ENCODE measurements around the gene GK. TPM values are rescaled to one million over a fixed set of nuclear protein-coding genes. Genes with fewer than 3 reads are reported as not detected.
"Not testable (repeated sequence)": the region's sequence is repeated elsewhere in the genome, so short reads cannot be mapped to it uniquely, and the experiment has no call there.

Gene GK
- polyA plus RNA-seq, 1 donor = 136 TPM

DNA sequence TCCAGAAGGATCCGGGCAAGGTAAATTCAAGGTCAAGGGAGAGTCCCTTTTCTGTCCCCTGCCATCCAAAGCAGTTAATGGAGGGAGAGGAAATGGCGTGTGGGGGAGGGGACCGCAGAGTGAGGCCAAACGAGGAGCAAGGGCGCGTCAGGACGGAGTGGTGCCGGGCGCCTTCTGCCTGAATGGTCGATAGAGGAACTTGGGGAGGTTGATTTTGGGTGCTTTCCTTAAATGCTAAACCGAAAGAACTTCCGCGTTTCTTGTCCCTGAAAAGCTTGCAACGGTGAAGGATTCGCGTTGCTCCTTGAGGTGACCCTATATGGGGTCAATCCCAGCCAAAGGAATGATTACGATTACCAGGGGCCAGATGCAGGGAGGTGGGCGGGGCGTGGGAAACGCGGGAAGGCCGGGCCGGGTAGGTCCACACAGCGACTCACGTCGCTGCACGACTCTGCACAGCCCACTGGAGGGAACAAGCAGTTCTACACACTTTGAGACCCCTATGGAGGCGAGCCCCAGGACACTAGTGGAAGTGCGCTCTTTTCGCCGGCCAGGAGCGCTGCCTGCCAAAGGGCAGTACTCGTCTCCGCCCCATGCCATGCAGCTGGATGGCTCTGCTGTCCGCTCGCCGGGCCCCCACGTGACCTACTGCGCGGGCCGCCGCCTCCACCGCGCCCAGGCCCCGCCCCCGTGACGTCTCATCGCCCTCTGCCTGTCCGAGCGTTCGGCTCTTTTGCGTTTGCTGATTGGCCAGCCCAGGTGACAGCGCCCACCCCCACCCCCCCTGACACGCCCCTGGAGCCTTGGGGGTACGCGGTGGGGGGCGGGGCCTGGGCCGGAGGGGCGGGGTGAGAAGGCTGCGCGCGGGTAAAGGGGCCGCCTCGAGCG is 452 bp upstream of the GK start:
- DNase-seq = peak; percentile 85

DNA sequence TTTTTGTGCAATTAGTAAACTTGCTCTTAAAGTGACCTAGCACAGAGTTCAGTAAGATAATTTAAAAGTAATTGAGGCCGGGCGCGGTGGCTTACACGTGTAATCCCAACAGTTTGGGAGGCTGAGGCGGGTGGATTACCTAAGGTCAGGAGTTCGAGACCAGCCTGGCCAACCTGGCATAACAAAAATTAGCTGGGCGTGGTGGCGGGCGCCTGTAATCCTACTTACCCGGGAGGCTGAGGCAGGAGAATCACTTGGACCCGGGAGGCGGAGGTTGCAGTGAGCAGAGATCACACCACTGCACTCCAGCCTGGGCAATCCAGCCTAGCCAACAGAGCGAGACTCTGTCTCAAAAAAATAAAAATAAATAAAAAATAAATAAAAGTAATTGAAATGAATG is 1.2 kb downstream of the GK start:
- DNase-seq = not testable (repeated sequence)

DNA sequence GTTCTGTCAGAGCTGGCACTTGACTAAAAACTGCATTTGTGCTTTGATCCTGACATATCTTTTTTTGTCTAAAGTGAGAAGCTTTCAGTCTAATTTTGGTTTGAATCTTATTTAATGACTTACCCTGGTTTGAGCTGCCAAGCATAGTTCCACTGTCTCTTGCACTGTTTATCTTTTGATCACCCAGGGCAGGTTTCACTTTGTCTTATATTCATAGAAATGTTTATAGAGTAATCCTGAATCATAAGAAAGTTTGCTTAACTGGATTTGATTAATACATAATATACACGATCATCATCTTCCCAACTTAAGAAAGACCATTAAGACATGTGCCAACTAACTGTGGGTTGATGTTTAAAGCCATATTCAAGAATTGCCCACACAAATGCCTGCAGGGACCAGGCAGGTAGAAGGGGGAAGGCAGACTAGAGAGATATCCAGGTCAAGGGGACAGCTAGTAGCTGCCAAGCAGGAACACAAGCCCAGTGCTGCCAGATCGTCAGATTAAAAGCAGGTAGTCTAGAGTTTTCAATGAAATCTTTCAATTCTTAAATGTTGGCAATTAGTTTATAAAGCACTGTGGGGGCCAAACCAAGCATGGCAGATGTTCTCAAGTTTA is 1.9 kb downstream of the GK start:
- no peak for DNase-seq

DNA sequence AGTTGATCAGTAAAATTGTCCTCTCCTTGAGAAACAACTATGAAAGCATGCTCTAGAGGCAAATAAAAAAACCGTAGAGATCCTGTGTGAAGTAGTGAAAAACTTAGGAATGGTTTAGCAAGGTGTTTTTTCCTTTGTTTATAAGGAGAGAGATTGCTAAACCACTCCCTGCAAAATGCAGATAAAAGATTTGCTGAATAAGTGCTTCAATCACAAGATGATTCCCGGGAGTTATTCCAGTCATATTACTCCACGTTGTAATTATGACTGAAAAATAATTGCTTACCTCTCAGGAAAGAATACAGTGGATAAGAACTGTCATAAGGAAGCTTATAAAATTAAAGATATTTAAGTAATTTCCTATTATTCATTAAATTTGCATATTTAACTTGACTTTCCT is 2.8 kb downstream of the GK start:
- no peak for DNase-seq

DNA sequence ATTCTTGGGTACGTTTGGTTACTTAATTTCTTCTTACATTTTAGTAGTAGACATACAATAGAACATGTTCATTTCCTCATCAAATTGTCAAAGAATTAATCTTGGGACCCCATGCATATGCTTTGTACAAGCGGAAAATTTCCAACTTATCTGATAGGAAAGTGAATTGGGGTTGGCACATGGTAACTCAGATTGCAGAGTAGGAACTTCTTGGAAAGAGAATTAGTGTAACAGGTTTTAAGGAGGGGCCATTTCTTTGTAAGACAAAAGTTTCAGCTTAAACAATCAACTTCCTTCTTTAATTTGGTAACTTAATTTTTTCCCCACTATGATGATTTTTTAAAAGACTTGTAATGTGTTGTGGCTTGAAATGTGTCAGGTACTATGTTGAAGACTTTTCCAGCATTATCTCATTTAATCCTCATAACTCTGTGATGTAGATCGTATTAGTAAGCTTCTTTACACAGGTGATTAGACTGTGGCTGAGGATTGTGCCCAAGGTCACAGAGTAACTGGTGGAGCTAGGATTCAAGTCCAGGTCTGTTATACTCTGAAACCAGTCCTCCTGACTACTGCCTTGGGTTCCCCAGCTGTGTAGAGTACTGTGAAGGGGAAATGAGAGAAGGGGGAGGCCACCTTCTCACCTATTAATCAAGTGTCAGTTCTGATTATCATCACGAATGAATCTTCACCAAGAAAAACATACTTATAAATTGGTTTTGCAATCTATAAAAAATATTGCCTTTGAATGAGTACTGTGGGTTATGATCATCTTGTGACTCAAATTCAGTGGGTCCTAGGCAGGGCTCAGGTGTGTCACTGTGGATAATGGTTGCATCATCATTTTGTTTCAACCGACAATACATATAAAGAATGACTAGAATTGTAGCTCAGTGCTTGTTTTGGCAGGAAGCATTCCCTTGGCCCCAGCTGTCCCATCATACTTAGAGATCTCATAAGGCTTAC is 4.3 kb downstream of the GK start:
- no peak for DNase-seq

DNA sequence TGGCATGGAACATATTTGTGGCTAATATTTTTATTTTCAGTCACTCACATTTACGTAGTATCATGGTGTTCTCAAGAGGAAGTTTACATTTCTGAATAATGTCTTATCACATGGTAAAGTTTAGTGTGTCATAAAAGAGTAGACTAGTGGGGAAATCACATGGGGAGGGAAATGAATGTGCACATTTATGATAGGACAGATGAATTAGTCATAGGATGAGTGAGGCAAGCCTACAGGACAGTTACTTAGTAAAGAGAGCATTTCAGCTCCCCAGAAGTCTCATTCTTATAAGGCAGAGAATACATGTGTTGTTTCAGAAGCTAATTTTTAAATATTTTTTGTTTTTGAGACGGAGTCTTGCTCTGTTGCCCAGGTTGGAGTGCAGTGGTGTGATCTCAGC is 6.2 kb downstream of the GK start:
- DNase-seq = no peak

DNA sequence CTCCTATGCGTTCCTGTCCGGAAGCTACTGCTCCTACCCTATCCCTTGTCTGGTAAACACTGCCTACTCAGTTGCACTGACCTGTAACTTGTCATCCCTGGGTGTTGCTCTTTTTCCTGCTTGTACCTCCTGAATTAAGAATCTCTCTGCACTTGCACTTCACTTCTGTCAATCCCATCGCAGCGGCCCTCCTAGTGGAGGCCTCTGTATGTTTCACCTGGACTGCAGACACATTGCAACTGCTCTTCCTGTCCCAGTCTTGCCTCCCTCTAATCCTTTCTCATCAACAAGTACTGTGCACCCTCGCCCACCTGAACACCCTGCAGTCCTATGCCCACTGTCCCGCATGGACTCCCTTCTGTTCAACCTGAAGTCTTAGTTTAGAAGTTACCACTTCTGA is 8.0 kb downstream of the GK start:
- DNase-seq = no peak

DNA sequence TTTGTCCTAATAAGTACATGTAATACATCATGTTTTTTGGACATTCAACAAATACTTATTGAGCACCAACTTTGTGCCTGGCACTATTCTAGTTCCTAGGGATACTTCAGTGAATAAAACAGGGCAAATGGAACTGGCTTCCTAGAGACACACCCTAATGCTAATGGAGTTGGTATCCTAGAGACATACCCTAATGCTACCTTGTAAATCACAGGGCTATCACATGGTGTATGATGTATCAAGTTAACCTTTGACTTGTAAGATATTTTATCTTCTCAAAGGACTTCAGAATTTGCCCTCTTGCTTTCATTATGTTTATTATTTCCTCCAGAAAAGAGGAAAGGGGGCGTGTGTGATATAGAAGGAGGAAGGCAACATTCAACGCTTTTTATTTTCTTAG is 10.1 kb downstream of the GK start:
- no peak for DNase-seq

DNA sequence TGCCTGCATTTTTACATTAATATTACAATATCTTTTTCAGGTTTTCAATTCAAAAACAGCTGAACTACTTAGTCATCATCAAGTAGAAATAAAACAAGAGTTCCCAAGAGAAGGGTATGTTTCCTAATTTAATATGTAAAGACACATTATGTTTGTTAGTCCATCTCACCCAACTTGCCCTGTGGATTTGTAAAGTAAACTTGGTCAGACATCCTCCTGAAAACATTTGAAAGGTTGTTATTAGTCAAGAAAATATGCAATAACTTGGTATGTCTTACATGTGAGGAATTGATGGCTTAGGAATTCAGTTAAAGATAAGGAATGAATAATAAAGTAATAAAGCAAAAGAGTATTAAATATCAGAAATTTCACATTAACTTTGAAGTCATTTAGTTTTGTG is 12.2 kb downstream of the GK start:
- DNase-seq = no peak

DNA sequence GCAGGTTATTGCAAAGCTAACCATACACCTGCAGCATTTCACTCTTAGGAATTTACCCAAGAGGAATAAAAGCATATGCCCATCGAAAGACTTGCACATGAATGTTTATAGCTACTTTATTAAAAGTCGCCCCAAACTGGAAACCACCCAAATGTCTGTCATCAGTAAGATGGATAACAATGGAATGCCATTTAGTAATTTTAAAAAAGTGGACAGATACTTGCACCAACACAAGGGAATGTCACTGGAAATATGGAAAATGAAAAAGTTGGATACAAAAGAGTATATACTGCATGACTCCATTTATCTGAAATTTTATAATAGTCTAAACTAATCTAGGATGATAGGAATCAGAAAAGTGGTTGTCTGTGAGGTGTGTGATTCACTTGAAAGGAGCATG is 12.9 kb downstream of the GK start:
- no peak for DNase-seq

DNA sequence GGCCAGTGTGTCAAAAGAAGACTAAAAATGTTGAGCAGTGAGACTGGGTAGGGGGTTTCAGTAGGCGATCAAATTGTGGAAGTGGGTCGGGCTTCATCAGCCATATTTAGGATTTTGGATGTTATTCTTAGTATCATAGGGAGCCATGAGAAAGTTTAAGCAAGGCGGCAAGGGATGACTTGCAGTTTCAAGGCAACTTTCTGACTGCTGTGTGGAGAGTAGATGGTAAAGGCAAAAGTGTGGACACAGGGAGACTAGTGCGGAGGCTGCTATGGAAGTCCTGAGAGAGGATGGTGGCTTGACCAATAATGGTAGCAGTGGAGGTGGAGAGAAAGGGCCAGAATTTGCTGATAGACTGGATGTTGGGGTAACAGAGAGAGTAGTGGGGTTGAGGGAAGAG is 15.4 kb downstream of the GK start:
- no peak for DNase-seq

DNA sequence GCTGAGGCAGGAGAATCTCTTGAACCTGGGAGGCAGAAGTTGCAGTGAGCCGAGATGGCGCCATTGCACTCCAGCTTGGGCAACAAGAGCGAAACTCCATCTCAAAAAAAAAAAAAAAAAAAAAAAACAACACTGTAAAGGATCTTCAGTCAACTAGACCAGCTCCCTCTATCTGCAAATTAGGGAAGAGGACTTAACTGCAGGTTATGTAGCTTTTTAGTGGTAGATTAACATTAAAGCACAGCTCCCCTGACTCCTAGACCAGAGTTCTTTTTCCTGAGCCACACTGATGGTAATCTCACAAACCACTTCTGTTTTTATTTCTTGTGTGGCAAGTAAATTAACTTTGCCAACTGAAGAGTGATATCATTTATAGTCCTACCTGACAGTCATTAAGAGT is 18.0 kb downstream of the GK start:
- not testable (repeated sequence) for DNase-seq

DNA sequence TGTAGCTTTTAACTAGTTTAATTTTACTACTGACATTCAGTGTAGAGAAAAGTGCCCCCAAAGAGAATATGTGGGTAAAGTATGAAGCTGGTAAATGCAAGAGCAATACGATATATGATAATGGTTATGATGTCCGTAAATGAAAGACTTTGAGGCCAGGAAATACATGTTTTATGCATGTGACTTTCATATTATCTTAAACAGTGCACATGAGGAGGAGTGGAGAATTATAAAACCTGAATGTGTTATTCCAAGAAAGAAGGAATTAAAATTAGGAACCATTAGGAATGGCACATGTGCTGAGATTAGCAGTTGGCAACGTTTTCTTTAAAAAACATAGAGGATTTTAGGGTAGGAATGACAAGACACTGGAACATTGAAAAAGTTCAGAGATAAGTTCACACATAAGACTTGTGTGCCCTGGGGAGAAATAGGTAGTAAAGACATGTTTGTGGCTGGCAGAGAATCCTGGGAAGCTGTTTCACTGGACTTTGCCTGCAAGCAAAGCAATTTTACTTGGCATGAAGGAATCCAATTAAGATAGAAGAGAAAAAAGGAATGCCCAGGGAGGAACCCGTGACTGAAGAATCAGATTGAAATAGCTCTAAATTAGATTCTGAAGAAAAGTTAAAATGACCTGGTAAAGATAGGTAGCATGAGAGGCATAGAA is 20.0 kb downstream of the GK start:
- no peak for DNase-seq

DNA sequence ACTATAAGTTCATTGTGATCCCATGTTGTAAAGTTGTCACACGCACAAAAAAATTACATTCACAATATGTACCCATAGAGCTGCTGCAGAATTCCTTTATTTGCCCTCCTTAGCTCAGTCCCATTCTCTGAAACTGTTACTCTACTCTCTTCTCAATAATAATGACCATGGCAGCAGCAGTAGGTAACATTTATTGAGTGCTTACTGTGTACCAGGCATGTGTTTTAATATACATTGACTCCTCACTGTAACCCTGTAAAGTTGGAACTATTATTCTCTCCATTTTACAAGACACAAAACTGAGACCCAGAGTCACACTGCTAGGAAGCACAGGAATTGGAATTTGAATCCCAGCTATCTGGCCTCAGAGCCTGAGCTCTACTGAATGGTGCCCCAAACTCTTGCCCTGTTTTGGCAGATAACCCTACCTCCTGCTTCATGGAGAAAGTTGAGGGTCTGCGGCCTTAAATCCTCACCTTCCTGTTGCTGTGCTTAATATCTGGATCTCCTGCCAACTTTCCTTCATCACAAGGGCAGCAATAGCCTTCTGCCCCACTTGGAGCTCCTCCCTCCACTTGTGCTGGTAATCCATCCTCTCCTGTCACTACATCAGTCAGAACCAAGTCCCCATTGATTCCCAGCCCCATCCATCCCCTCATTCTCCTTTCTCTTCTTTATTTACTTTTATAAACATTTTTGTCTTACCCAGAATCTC is 20.8 kb downstream of the GK start:
- DNase-seq = no peak

DNA sequence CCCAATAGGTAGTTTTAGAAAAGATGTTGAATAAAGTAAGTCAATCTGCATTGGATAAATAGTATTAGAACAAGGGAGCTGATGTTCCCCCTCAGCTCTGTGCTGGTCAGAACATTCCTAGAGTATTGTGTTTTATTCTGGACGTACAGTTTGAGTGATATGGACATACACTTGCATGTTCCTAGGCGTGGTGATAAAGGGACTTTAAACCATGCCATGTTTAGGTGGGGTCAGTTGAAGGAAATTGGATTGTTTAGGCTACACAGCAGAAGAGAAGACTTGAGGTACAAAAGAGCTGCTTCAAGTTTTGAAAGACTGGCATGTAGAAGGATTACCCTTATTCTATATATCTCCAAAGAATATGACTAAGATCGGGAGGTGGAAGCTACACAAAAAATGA is 21.6 kb downstream of the GK start:
- DNase-seq = no peak

DNA sequence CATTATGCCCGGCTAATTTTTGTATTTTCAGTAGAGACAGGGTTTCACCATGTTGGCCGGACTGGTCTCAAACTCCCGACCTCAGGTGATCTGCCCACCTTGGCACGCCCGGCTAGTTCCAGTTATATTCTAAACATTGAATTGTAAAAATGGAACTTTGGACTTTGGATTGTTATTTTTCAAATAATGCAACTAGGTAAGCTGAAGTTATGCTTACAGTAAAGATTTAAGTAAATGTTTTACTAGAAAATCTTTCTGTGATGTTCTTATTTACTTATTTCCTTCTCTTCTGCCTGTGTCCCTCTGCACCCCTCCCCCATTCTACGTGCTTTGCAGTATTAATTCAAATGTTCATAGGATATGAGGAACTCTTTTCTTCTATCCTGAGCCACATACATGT is 26.1 kb downstream of the GK start:
- no peak for DNase-seq

DNA sequence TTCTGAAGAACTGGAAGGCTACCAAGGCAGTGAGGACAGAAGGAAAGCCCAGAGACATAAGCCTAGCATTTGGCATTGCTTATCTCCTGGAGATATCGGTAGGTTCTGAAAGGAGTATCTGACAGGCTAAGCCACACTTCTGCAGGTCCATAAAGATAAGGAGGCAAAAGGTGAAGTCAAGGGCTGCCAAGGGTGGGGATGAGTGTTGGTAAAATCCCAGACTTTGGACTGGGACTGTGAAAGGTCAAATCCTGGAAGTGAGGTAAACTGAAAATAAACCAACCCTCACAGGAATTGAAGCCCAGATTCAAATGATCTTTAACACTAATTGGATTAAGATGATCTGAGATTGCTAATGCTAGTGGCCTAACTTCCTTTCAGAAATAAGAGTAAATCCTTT is 27.4 kb downstream of the GK start:
- no peak for DNase-seq

DNA sequence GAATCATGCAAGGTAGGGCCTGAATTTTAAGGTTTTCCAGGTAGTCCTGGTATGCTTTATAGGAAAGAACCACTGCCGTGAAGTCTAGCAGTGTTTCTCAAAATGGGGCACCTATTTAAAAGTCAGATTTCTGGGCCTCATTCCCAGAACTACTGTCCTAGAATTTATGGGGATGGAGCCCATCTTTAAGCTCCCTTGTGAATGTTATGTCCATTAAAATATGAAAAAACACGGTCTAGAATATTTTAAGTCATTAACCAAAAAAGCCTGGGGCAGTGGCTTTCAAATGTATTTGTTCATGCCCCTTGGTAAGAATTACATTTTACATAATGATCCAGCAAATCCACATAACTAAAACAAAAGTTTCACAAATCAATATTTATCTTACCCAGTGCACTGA is 35.4 kb downstream of the GK start:
- DNase-seq = no peak

DNA sequence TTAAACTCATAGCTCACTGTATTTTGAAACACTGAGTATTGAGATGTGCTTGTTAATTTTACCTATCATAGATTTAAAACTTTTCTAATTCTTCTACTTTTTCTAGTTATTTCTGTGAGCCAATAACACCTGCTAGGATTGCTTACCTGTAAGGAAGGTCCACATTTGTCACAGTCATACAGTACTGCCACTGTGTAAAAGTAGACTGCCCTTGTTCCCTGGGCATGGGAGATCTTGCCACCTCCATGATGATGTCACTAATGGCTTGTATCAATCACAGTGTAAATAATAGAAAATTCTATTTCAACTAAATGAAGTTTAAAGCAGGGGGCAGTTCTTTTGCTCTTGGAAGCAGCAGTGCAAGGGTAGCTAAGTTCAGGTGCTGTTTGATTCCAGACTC is 35.9 kb downstream of the GK start:
- no peak for DNase-seq

DNA sequence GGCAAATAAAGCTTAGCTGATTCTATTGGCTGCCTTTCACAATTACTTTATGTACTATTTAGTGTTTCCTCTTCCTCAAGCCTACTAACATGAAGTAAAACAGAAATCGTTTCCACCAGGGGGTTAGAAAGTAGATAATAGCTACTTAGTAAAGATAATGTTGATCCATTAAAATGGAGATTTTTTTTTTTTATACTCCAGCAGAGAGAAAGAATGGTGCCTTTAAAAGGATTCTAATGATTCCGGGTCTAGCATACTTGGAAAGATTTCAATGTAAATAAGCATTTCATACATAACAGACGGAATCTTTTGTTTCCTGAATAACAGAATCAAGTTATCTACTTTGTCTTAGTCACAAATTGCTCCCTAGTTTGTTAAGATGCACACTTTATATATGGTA is 37.1 kb downstream of the GK start:
- no peak for DNase-seq

DNA sequence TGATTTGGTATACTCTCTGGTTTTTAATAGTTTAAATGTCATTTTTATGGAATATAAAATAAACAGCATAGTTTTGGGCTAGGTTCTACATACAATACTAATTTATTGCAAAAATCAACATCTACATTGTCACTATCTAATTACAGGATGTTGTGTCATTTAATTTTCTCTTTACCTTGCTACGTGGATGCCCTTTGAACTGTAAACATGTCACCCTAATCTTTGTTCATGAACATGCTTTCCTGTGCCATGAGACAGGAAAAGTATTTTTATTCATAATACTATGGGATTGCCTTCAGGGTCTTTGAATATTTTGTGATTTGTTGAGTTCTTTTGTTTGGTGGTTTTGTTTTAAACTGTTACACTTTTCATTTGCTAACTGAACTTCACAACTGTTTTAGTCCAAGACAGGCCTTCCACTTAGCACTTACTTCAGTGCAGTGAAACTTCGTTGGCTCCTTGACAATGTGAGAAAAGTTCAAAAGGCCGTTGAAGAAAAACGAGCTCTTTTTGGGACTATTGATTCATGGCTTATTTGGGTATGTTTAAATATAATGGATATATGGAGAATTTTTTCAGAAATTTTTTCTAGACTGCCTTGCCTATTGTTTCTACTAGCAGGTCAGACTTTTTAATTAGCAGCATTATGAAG is 40.9 kb downstream of the GK start:
- no peak for DNase-seq

All from left kidney (tissue), 2 donors.